Fibroblast of lung (primary cell): ENCODE data around the gene MOB1B. TPM values are rescaled to one million over a fixed set of nuclear protein-coding genes. Genes with fewer than 3 reads are reported as not detected.

Experiments
- DNase-seq, 2 donors: peaks; one replicate each; pipeline versions ENCODE4 v3.0.0 to v3.0.0-alpha.2; 2010; ENCODE audit warnings: low read depth in 2 of 2
- H2AFZ ChIP-seq: 2 replicates; pipeline ENCODE4 v1.5.1; 2012; ENCODE audit warnings: low read length, control low read depth, inconsistent platforms
- H3K27ac ChIP-seq: 2 replicates; pipeline ENCODE4 v1.5.1; 2011; ENCODE audit warnings: low read length, control low read depth; ENCODE audit not compliant: insufficient read depth
- H3K27me3 ChIP-seq: 2 replicates; pipeline ENCODE4 v1.5.1; 2011; ENCODE audit warnings: mild to moderate bottlenecking, low read length; ENCODE audit not compliant: control insufficient read depth, insufficient read depth
- H3K36me3 ChIP-seq: 2 replicates; pipeline ENCODE4 v1.5.1; 2011; ENCODE audit warnings: low read length; ENCODE audit not compliant: control insufficient read depth, insufficient read depth
- H3K4me1 ChIP-seq: 2 replicates; pipeline ENCODE4 v1.5.1; 2011; ENCODE audit warnings: low read length; ENCODE audit not compliant: control insufficient read depth, insufficient read depth; ENCODE audit errors: extremely low read depth
- H3K4me2 ChIP-seq: 2 replicates; pipeline ENCODE4 v1.5.1; 2011; ENCODE audit warnings: low read length, control low read depth; ENCODE audit not compliant: insufficient read depth; ENCODE audit errors: extremely low read depth
- H3K4me3 ChIP-seq, 4 experiments: fragments of 200-600 bp in 1 of 4; sonication (generic) in 1 of 4; replicated peaks in 1 of 4; 2 replicates each; pipeline ENCODE4 v1.5.1; 2011 to 2016; ENCODE audit warnings: low read length in 4 of 4, low read depth in 3 of 4, mild to moderate bottlenecking in 3 of 4, control low read depth in 2 of 4, inconsistent platforms in 1 of 4, mixed read lengths in 1 of 4; ENCODE audit not compliant: insufficient read depth in 1 of 4; ENCODE audit errors: control extremely low read depth in 1 of 4
- H3K79me2 ChIP-seq: 2 replicates; pipeline ENCODE4 v1.5.1; 2012; ENCODE audit warnings: mild to moderate bottlenecking, low read length, inconsistent platforms; ENCODE audit not compliant: control insufficient read depth, insufficient read depth
- H3K9ac ChIP-seq: 2 replicates; pipeline ENCODE4 v1.5.1; 2011; ENCODE audit warnings: mild to moderate bottlenecking, low read length, control low read depth; ENCODE audit not compliant: insufficient read depth
- H3K9me3 ChIP-seq: 2 replicates; pipeline ENCODE4 v1.5.1; 2012; ENCODE audit warnings: low read depth, low read length; ENCODE audit not compliant: control insufficient read depth, insufficient read depth
- H4K20me1 ChIP-seq: 2 replicates; pipeline ENCODE4 v1.5.1; 2011; ENCODE audit warnings: low read length; ENCODE audit not compliant: control insufficient read depth, insufficient read depth; ENCODE audit errors: extremely low read depth
- CTCF ChIP-seq, 2 donors: IDR thresholded peaks in 1 of 2; conservative IDR thresholded peaks in 1 of 2; 1 replicate in 1 of 2; 2 replicates in 1 of 2; pipeline ENCODE4 v1.5.1; 2011 to 2012; ENCODE audit warnings: low read length in 2 of 2, control low read depth in 1 of 2, inconsistent platforms in 1 of 2, low read depth in 1 of 2, mild to moderate bottlenecking in 1 of 2
- EZH2 ChIP-seq: IDR thresholded peaks from 2 replicates; pipeline ENCODE4 v1.5.1; 2012; ENCODE audit warnings: low read length, control low read depth, mild to moderate bottlenecking; ENCODE audit errors: missing control alignments
- polyA plus RNA-seq, 2 donors: library from polyadenylated mRNA; depleted of rRNA in 1 of 2; stranded (reverse) in 1 of 2; unstranded in 1 of 2; fragments of >200 nt; gene quantifications; 2 replicates each; pipeline ENCODE4 v1.2.1, GENCODE V29; 2011 to 2012; ENCODE audit warnings: missing spikeins in 1 of 2
- total RNA-seq: library from RNA; depleted of rRNA; stranded (reverse); fragments of >200 nt; gene quantifications from 2 replicates; pipeline ENCODE4 v1.2.1, GENCODE V29; 2014

The MOB1B gene
- total and polyA plus RNA-seq, 2 donors (not counting 1 experiment from before 2014, with no cell fraction given) = 17.5 to 20.7 TPM

- no peaks in the 10 kb centered on the region for H3K9me3 ChIP-seq
- H2AFZ ChIP-seq = no peak overlapping the region
- no peak overlapping the region for H3K4me3 ChIP-seq
- no peaks in the 10 kb centered on the region for H4K20me1 ChIP-seq
- no peak overlapping the region for H3K9ac ChIP-seq
- H3K36me3 ChIP-seq = no peaks in the 10 kb centered on the region
- DNase-seq = no peak
- TF ChIP-seq EZH2 (no peak), CTCF (conservative IDR thresholded peaks at IDR 0.05 in 1 of 2, IDR thresholded peaks at IDR 0.05 in 1 of 2; ENCODE audit: low read depth in 1 of 2, low read length in 2 of 2) (no peak)
- no peaks in the 10 kb centered on the region for H3K79me2 ChIP-seq
- H3K27me3 ChIP-seq = no peaks in the 10 kb centered on the region
- no peak overlapping the region for H3K4me2 ChIP-seq
- H3K27ac ChIP-seq = no peak overlapping the region
- H3K4me1 ChIP-seq = no peaks in the 10 kb centered on the region
Observed at GRCh38 chr4:70980196-70980595, 78.0 kb downstream of the MOB1B start.

GRCh38 chr4:70984106-70984505 is 81.9 kb downstream of the MOB1B start:
- H3K79me2 ChIP-seq = no peaks in the 10 kb centered on the region
- no peak for DNase-seq
- no peaks in the 10 kb centered on the region for H4K20me1 ChIP-seq
- H2AFZ ChIP-seq = no peak overlapping the region
- no peak overlapping the region for H3K4me2 ChIP-seq
- no peaks in the 10 kb centered on the region for H3K9me3 ChIP-seq
- H3K4me3 ChIP-seq = no peak overlapping the region
- H3K27me3 ChIP-seq = no peaks in the 10 kb centered on the region
- no peak overlapping the region for H3K27ac ChIP-seq
- TF ChIP-seq CTCF (conservative IDR thresholded peaks at IDR 0.05 in 1 of 2, IDR thresholded peaks at IDR 0.05 in 1 of 2; ENCODE audit: low read depth in 1 of 2, low read length in 2 of 2) (no peak), EZH2 (no peak)
- no peak overlapping the region for H3K9ac ChIP-seq
- no peaks in the 10 kb centered on the region for H3K36me3 ChIP-seq
- H3K4me1 ChIP-seq = no peaks in the 10 kb centered on the region

GRCh38 chr4:70984589-70984988 is 82.4 kb downstream of the MOB1B start:
- Histone ChIP-seq H3K27ac (no peak overlapping the region), H3K4me2 (no peak overlapping the region), H3K27me3 (no peaks in the 10 kb centered on the region), H3K9me3 (no peaks in the 10 kb centered on the region), H3K36me3 (no peaks in the 10 kb centered on the region), H4K20me1 (no peaks in the 10 kb centered on the region), H3K4me3 (no peak overlapping the region), H2AFZ (no peak overlapping the region), H3K79me2 (no peaks in the 10 kb centered on the region), H3K9ac (no peak overlapping the region), H3K4me1 (no peaks in the 10 kb centered on the region)
- no peak for DNase-seq
- TF ChIP-seq EZH2 (no peak), CTCF (conservative IDR thresholded peaks at IDR 0.05 in 1 of 2, IDR thresholded peaks at IDR 0.05 in 1 of 2; ENCODE audit: low read depth in 1 of 2, low read length in 2 of 2) (no peak)
